H9 (cell line): Measurements from ENCODE around the gene FMNL1. TPM values are rescaled to one million over a fixed set of nuclear protein-coding genes. Genes with fewer than 3 reads are reported as not detected.

Experiments
- DNase-seq: peaks from one replicate; pipeline ENCODE4 v3.0.0-alpha.2; 2017
- H2AFZ ChIP-seq: one replicate; pipeline ENCODE4 v1.6.1; 2013; ENCODE audit warnings: mild to moderate bottlenecking, low read length, control low read depth, moderate library complexity
- H2AK5ac ChIP-seq: 2 replicates; pipeline ENCODE4 v1.6.1; 2013; ENCODE audit warnings: low read length, control low read depth, mixed read lengths; ENCODE audit not compliant: insufficient read length
- H2BK120ac ChIP-seq: one replicate; pipeline ENCODE4 v1.6.1; 2013; ENCODE audit warnings: low read depth, mild to moderate bottlenecking, low read length, control low read depth, inconsistent platforms; ENCODE audit not compliant: poor library complexity, severe bottlenecking
- H2BK12ac ChIP-seq: 2 replicates; pipeline ENCODE4 v1.6.1; 2013; ENCODE audit warnings: low read length, control low read depth, mixed read lengths, low read depth; ENCODE audit not compliant: insufficient read length
- H2BK15ac ChIP-seq: 2 replicates; pipeline ENCODE4 v1.6.1; 2013; ENCODE audit warnings: low read depth, low read length, control low read depth
- H2BK20ac ChIP-seq: one replicate; pipeline ENCODE4 v1.6.1; 2013; ENCODE audit warnings: low read depth, mild to moderate bottlenecking, low read length, control low read depth, inconsistent platforms; ENCODE audit not compliant: poor library complexity, severe bottlenecking
- H2BK5ac ChIP-seq: 2 replicates; pipeline ENCODE4 v1.6.1; 2013; ENCODE audit warnings: low read length, control low read depth, mixed read lengths; ENCODE audit not compliant: insufficient read length
- H3K14ac ChIP-seq: 2 replicates; pipeline ENCODE4 v1.6.1; 2013; ENCODE audit warnings: low read length, control low read depth; ENCODE audit not compliant: insufficient read depth
- H3K18ac ChIP-seq: 2 replicates; pipeline ENCODE4 v1.6.1; 2013; ENCODE audit warnings: low read depth, mild to moderate bottlenecking, mixed read lengths, low read length, control low read depth; ENCODE audit not compliant: insufficient read length
- H3K23ac ChIP-seq: 2 replicates; pipeline ENCODE4 v1.6.1; 2013; ENCODE audit warnings: low read length, control low read depth, mixed read lengths, low read depth; ENCODE audit not compliant: insufficient read length
- H3K23me2 ChIP-seq: 2 replicates; pipeline ENCODE4 v1.6.1; 2013; ENCODE audit warnings: low read depth, mild to moderate bottlenecking, mixed read lengths, low read length, control low read depth; ENCODE audit not compliant: insufficient read length, poor library complexity, severe bottlenecking
- H3K27ac ChIP-seq: 2 replicates; pipeline ENCODE4 v1.5.1; 2013; ENCODE audit warnings: low read length, control low read depth, mixed read lengths, low read depth; ENCODE audit not compliant: insufficient read length
- H3K27me3 ChIP-seq: 2 replicates; pipeline ENCODE4 v1.6.1; 2013; ENCODE audit warnings: low read length, control low read depth, inconsistent platforms; ENCODE audit not compliant: insufficient read depth
- H3K4ac ChIP-seq: 2 replicates; pipeline ENCODE4 v1.6.1; 2013; ENCODE audit warnings: low read depth, mild to moderate bottlenecking, control low read depth, inconsistent platforms, low read length, moderate library complexity
- H3K4me1 ChIP-seq: 2 replicates; pipeline ENCODE4 v1.6.1; 2013; ENCODE audit warnings: low read length, control low read depth, inconsistent platforms; ENCODE audit not compliant: insufficient read depth
- H3K4me2 ChIP-seq: 2 replicates; pipeline ENCODE4 v1.6.1; 2013; ENCODE audit warnings: low read length, control low read depth, mixed read lengths; ENCODE audit not compliant: insufficient read length, insufficient read depth
- H3K56ac ChIP-seq: 2 replicates; pipeline ENCODE4 v1.6.1; 2013; ENCODE audit warnings: low read depth, mild to moderate bottlenecking, mixed read lengths, low read length, control low read depth; ENCODE audit not compliant: insufficient read length
- H3K79me1 ChIP-seq: 2 replicates; pipeline ENCODE4 v1.6.1; 2013; ENCODE audit warnings: low read depth, mild to moderate bottlenecking, moderate library complexity, low read length, control low read depth, inconsistent platforms; ENCODE audit not compliant: insufficient read depth, poor library complexity, severe bottlenecking
- H3K79me2 ChIP-seq: 2 replicates; pipeline ENCODE4 v1.6.1; 2013; ENCODE audit warnings: low read length, control low read depth, inconsistent platforms; ENCODE audit not compliant: insufficient read depth
- H3K9ac ChIP-seq: 2 replicates; pipeline ENCODE4 v1.6.1; 2013; ENCODE audit warnings: low read length, control low read depth, mixed read lengths; ENCODE audit not compliant: insufficient read length; ENCODE audit errors: extremely low read depth
- H3K9me3 ChIP-seq: one replicate; pipeline ENCODE4 v1.6.1; 2013; ENCODE audit warnings: low read depth, low read length, inconsistent platforms; ENCODE audit not compliant: control insufficient read depth
- H3T11ph ChIP-seq: one replicate; pipeline ENCODE4 v1.6.1; 2013; ENCODE audit warnings: mild to moderate bottlenecking, low read length, control low read depth, inconsistent platforms
- H4K20me1 ChIP-seq: one replicate; pipeline ENCODE4 v1.6.1; 2013; ENCODE audit not compliant: control insufficient read depth, insufficient read length, insufficient read depth
- H4K5ac ChIP-seq: 2 replicates; pipeline ENCODE4 v1.6.1; 2013; ENCODE audit warnings: low read depth, mild to moderate bottlenecking, mixed read lengths, low read length, control low read depth; ENCODE audit not compliant: insufficient read length
- H4K8ac ChIP-seq: replicated peaks from 2 replicates; pipeline ENCODE4 v1.6.1; 2013; ENCODE audit warnings: low read length, control low read depth, mixed read lengths, low read depth; ENCODE audit not compliant: insufficient read length
- H4K91ac ChIP-seq: 2 replicates; pipeline ENCODE4 v1.6.1; 2013; ENCODE audit warnings: low read depth, mild to moderate bottlenecking, moderate library complexity, mixed read lengths, low read length, control low read depth; ENCODE audit not compliant: insufficient read length
- H3K27ac Mint-ChIP-seq, 3 experiments: 2 replicates in 2 of 3; 3 replicates in 1 of 3; pipeline ENCODE4 v1.8.0; 2020 to 2021; ENCODE audit warnings: mixed read lengths in 3 of 3, mild to moderate bottlenecking in 1 of 3, moderate library complexity in 1 of 3
- H3K27me3 Mint-ChIP-seq: 2 replicates; pipeline ENCODE4 v1.8.0; 2021; ENCODE audit warnings: low read depth, mild to moderate bottlenecking, moderate library complexity, mixed read lengths
- H3K36me3 Mint-ChIP-seq, 3 experiments: 2 replicates in 2 of 3; 3 replicates in 1 of 3; pipeline ENCODE4 v1.8.0; 2020 to 2021; ENCODE audit warnings: low read depth in 3 of 3, mixed read lengths in 3 of 3; ENCODE audit not compliant: insufficient read depth in 1 of 3
- H3K4me1 Mint-ChIP-seq, 2 experiments: 2 replicates each; pipeline ENCODE4 v1.8.0; 2020; ENCODE audit warnings: mixed read lengths in 2 of 2
- H3K4me3 Mint-ChIP-seq, 2 experiments: 2 replicates in 1 of 2; 3 replicates in 1 of 2; pipeline ENCODE4 v1.8.0; 2020 to 2021; ENCODE audit warnings: mild to moderate bottlenecking in 2 of 2, mixed read lengths in 2 of 2, moderate library complexity in 1 of 2
- H3K9me3 Mint-ChIP-seq, 2 experiments: 2 replicates in 1 of 2; 3 replicates in 1 of 2; pipeline ENCODE4 v1.8.0; 2020; ENCODE audit warnings: mild to moderate bottlenecking in 2 of 2, mixed read lengths in 2 of 2, moderate library complexity in 1 of 2
- CTCF ChIP-seq: fragments of 200-600 bp; sonication (generic); conservative IDR thresholded peaks from 3 replicates; pipeline ENCODE4 v1.8.0; 2021; ENCODE audit warnings: antibody characterized with exemption, mild to moderate bottlenecking
- WGBS: extraction: QIAGEN DNeasy Blood & Tissue Kit; methylation state at CpG from one replicate; pipeline ENCODE4 v1.1.7; 2013; ENCODE audit warnings: missing lambda C conversion rate, low lambda C conversion rate, mixed read lengths; ENCODE audit not compliant: insufficient read length; ENCODE audit errors: extremely low coverage; 5-methylcytosine and 5-hydroxymethylcytosine counted together
- total RNA-seq: library from RNA; stranded (reverse); gene quantifications from 2 replicates; pipeline ENCODE4 v1.2.1, GENCODE V29; 2021

The FMNL1 gene
- total RNA-seq, 1 experiment from 2014 or later: 6.9 TPM

GRCh38 chr17:45263477-45263860 lies 41.8 kb downstream of the FMNL1 start:
- Histone ChIP-seq H2BK5ac (no peak overlapping the region), H3K9me3 (no peaks in the 10 kb centered on the region), H2AFZ (no peak overlapping the region), H2BK120ac (no peak overlapping the region), H2AK5ac (no peak overlapping the region), H4K8ac (no peak overlapping the region), H4K20me1 (no peaks in the 10 kb centered on the region), H3K4me1 (no peaks in the 10 kb centered on the region), H3K56ac (no peak overlapping the region), H3K27me3 (no peaks in the 10 kb centered on the region), H3K79me1 (no peaks in the 10 kb centered on the region), H2BK15ac (no peak overlapping the region), H4K91ac (no peak overlapping the region), H3K9ac (no peak overlapping the region), H3K23ac (no peak overlapping the region), H4K5ac (no peak overlapping the region), H2BK12ac (no peak overlapping the region), H3K4ac (no peak overlapping the region), H3K79me2 (no peaks in the 10 kb centered on the region), H3K23me2 (peaks cover 9% of the 10 kb centered on the region), H2BK20ac (no peak overlapping the region), H3K27ac (no peak overlapping the region), H3T11ph (no peak overlapping the region), H3K14ac (no peak overlapping the region), H3K4me2 (no peak overlapping the region), H3K18ac (no peak overlapping the region)
- peaks cover 8 to 12% of the 10 kb centered on the region in 2 experiments for H3K4me1 Mint-ChIP-seq
- DNase-seq: peak; percentile 28
- peaks cover 17% of the 10 kb centered on the region for H3K27me3 Mint-ChIP-seq
- H3K4me3 Mint-ChIP-seq: no peak overlapping the region
- WGBS: no CpG with 5 or more reads among the region's 7 CpGs
- TF ChIP-seq CTCF: no peak
- H3K36me3 Mint-ChIP-seq: peaks cover 2 to 27% (median 21%) of the 10 kb centered on the region in 3 experiments; a peak in 6 of 7 replicates
- H3K27ac Mint-ChIP-seq: no peak overlapping the region
- H3K9me3 Mint-ChIP-seq: no peaks in the 10 kb centered on the region
